ENCODE results near the gene TNS1. TPM values are rescaled to one million over a fixed set of nuclear protein-coding genes. Genes with fewer than 3 reads are reported as not detected.
A peak's percentile ranks its signal among the peaks of the same experiment; 100 is the strongest.

The TNS1 gene
- polyA plus RNA-seq, 1 of the 3 experiments (the other 2 are of a cell fraction): 12.1 TPM

- TF ChIP-seq CHD2 (IDR thresholded peaks at IDR 0.05; ENCODE audit: low read length, partially characterized antibody): no peak
- no peak for TF ChIP-seq USF1 (IDR thresholded peaks at IDR 0.05; ENCODE audit: borderline replicate concordance, low read depth)
- TF ChIP-seq NRF1 (IDR thresholded peaks at IDR 0.05; ENCODE audit: low read depth, low read length): no peak
- TF ChIP-seq MAX (IDR thresholded peaks at IDR 0.05; ENCODE audit: low read depth): no peak
- no peak for TF ChIP-seq TAF1 (IDR thresholded peaks at IDR 0.05; ENCODE audit: borderline replicate concordance, low read depth, low read length)
- no peak for TF ChIP-seq EP300 (IDR thresholded peaks at IDR 0.05; ENCODE audit: borderline replicate concordance in 1 of 2, low read depth in 1 of 2, low read length in 1 of 2)
- TF ChIP-seq MXI1 (IDR thresholded peaks at IDR 0.05; ENCODE audit: low read depth, low read length): no peak
- TF ChIP-seq TCF12 (IDR thresholded peaks at IDR 0.05): peak; percentile 0; the same call in 1 of the 2 replicates
- no peak for TF ChIP-seq GATA2 (CRISPR knock-in tag; IDR thresholded peaks at IDR 0.05)
- 0 out of 2 replicates have a peak, but pooled peaks have one; percentile 18 for TF ChIP-seq SIN3A (IDR thresholded peaks at IDR 0.05; ENCODE audit: borderline replicate concordance, low read depth, low read length)
- no peak for TF ChIP-seq YY1 (IDR thresholded peaks at IDR 0.05; ENCODE audit: low read depth)
- no peak for TF ChIP-seq RFX5 (IDR thresholded peaks at IDR 0.05; ENCODE audit: low read length)
- TF ChIP-seq RCOR1 (IDR thresholded peaks at IDR 0.05; ENCODE audit: low read length): no peak
- no peak for TF ChIP-seq POLR2AphosphoS5 (IDR thresholded peaks at IDR 0.05; ENCODE audit: low read depth, low read length)
- TF ChIP-seq JUND (IDR thresholded peaks at IDR 0.05): 0 out of 2 replicates have a peak, but pooled peaks have one; percentile 16
- no peak for TF ChIP-seq FOXJ3 (CRISPR knock-in tag; IDR thresholded peaks at IDR 0.05)
- no peak for TF ChIP-seq IRF3 (IDR thresholded peaks at IDR 0.05; ENCODE audit: low read depth, low read length)
- peak; percentile 87 for TF ChIP-seq CTCF (IDR thresholded peaks at IDR 0.05)
- TF ChIP-seq FOSL2 (IDR thresholded peaks at IDR 0.05; ENCODE audit: borderline replicate concordance, low read depth): peak; percentile 72; the same call in 1 of the 2 replicates
- no peak for TF ChIP-seq MEF2A (IDR thresholded peaks at IDR 0.05; ENCODE audit: borderline replicate concordance, low read depth)
Measured at GRCh38 chr2:217899231-217900009, 103.4 kb downstream of the TNS1 start (continued).
